SK-N-SH (cell line): Measurements from ENCODE around the gene VASH2. TPM values are rescaled to one million over a fixed set of nuclear protein-coding genes. Genes with fewer than 3 reads are reported as not detected.

Experiments
- CTCF ChIA-PET: fragments of 300-600, 350-600 bp; formaldehyde crosslinking; extraction: SDS; loops from one replicate; lab custom pipeline; 2021; lab: Yijun Ruan, JAX
- POLR2A ChIA-PET: fragments of 350-600 bp; sonication (Branson Sonifier 250); formaldehyde crosslinking; extraction: SDS; loops from one replicate; lab custom pipeline; 2020; ENCODE audit warnings: antibody characterized with exemption, inconsistent platforms; lab: Yijun Ruan, JAX
- DNase-seq: peaks from one replicate; pipeline ENCODE4 v3.0.0; 2012
- H2AFZ ChIP-seq: fragments of 200-600 bp; sonication (generic); 2 replicates; pipeline ENCODE4 v1.8.1; 2016; ENCODE audit warnings: antibody characterized with exemption, mild to moderate bottlenecking, low read depth
- H3F3A ChIP-seq: fragments of 200-600 bp; sonication (generic); replicated peaks from 2 replicates; pipeline ENCODE3; 2016; ENCODE audit warnings: antibody characterized with exemption, mild to moderate bottlenecking; ENCODE audit not compliant: insufficient read depth
- H3K27ac ChIP-seq, 2 experiments: fragments of 200-500 bp in 1 of 2; fragments of 200-600 bp in 1 of 2; sonication (Bioruptor generic) in 1 of 2; sonication (generic), shearing (Covaris generic) in 1 of 2; 2 replicates each; pipeline versions ENCODE4 v1.5.1 to v1.6.1; 2014 to 2016; ENCODE audit warnings: low read depth in 2 of 2, inconsistent platforms in 1 of 2, low read length in 1 of 2, mild to moderate bottlenecking in 1 of 2, mixed read lengths in 1 of 2
- H3K27me3 ChIP-seq: fragments of 200-600 bp; sonication (generic), shearing (Covaris generic); 2 replicates; pipeline ENCODE4 v1.6.1; 2016; ENCODE audit warnings: mixed run types; ENCODE audit not compliant: insufficient read depth
- H3K36me3 ChIP-seq, 2 experiments: fragments of 200-500 bp in 1 of 2; fragments of 200-600 bp in 1 of 2; sonication (Bioruptor generic) in 1 of 2; sonication (generic) in 1 of 2; replicated peaks in 1 of 2; 2 replicates each; pipeline versions ENCODE3 to v1.5.1; 2014 to 2016; ENCODE audit warnings: low read length in 1 of 2, mild to moderate bottlenecking in 1 of 2; ENCODE audit not compliant: insufficient read depth in 2 of 2, control insufficient read depth in 1 of 2
- H3K4me1 ChIP-seq, 2 experiments: fragments of 200-500 bp in 1 of 2; fragments of 200-600 bp in 1 of 2; sonication (Bioruptor generic) in 1 of 2; sonication (generic), shearing (Covaris generic) in 1 of 2; 2 replicates each; pipeline versions ENCODE4 v1.5.1 to v1.6.1; 2014 to 2016; ENCODE audit warnings: low read depth in 1 of 2, low read length in 1 of 2, mixed run types in 1 of 2; ENCODE audit not compliant: insufficient read depth in 2 of 2, control insufficient read depth in 1 of 2
- H3K4me2 ChIP-seq: fragments of 200-600 bp; sonication (generic), shearing (Covaris generic); 2 replicates; pipeline ENCODE4 v1.6.1; 2017; ENCODE audit warnings: mixed run types
- H3K4me3 ChIP-seq, 2 experiments: fragments of 200-500 bp in 1 of 2; fragments of 200-600 bp in 1 of 2; sonication (Bioruptor generic) in 1 of 2; sonication (generic), shearing (Covaris generic) in 1 of 2; 2 replicates each; pipeline versions ENCODE4 v1.5.1 to v1.8.1; 2014 to 2016; ENCODE audit warnings: low read depth in 2 of 2, inconsistent platforms in 1 of 2, low read length in 1 of 2, mild to moderate bottlenecking in 1 of 2, mixed read lengths in 1 of 2, moderate library complexity in 1 of 2
- H3K79me2 ChIP-seq: fragments of 200-600 bp; sonication (generic); 2 replicates; pipeline ENCODE4 v1.8.1; 2017; ENCODE audit warnings: mild to moderate bottlenecking; ENCODE audit not compliant: insufficient read depth
- H3K9ac ChIP-seq: fragments of 200-600 bp; sonication (generic); 2 replicates; pipeline ENCODE4 v1.6.1; 2017; ENCODE audit warnings: mixed run types
- H3K9me2 ChIP-seq: fragments of 200-600 bp; sonication (generic); 2 replicates; pipeline ENCODE4 v1.6.1; 2017; ENCODE audit warnings: mixed run types
- H3K9me3 ChIP-seq: fragments of 200-600 bp; sonication (generic); 2 replicates; pipeline ENCODE4 v1.6.1; 2017; ENCODE audit warnings: mixed run types, mild to moderate bottlenecking, moderate library complexity
- H4K20me1 ChIP-seq: fragments of 200-600 bp; sonication (generic); 2 replicates; pipeline ENCODE4 v1.6.1; 2017; ENCODE audit warnings: mild to moderate bottlenecking, mixed run types; ENCODE audit not compliant: insufficient read depth
- ELF1 ChIP-seq: IDR thresholded peaks from 2 replicates; pipeline ENCODE4 v1.4.0; 2012
- EP300 ChIP-seq, 2 experiments: IDR thresholded peaks; 2 replicates each; pipeline versions ENCODE4 v1.4.0 to v1.6.1; 2012; ENCODE audit warnings: borderline replicate concordance in 1 of 2, low read depth in 1 of 2, low read length in 1 of 2
- FOXM1 ChIP-seq: IDR thresholded peaks from 2 replicates; pipeline ENCODE4 v1.4.0; 2012; ENCODE audit warnings: low read depth, mild to moderate bottlenecking
- GATA2 ChIP-seq: sonication (generic); formaldehyde crosslinking; IDR thresholded peaks from 2 replicates; pipeline ENCODE4 v1.5.0; 2020; ENCODE audit warnings: mild to moderate bottlenecking, missing genetic modification reagents
- IRF3 ChIP-seq: fragments of 150-350 bp; IDR thresholded peaks from 2 replicates; pipeline ENCODE4 v1.6.1; 2016; ENCODE audit warnings: mild to moderate bottlenecking, low read depth, low read length
- RAD21 ChIP-seq: IDR thresholded peaks from 2 replicates; pipeline ENCODE4 v1.6.1; 2012; ENCODE audit warnings: mild to moderate bottlenecking, low read length
- RCOR1 ChIP-seq: fragments of 150-350 bp; IDR thresholded peaks from 2 replicates; pipeline ENCODE4 v1.6.1; 2017; ENCODE audit warnings: antibody characterized with exemption, low read length
- REST ChIP-seq: IDR thresholded peaks from 2 replicates; pipeline ENCODE4 v1.6.1; 2012; ENCODE audit warnings: mild to moderate bottlenecking, low read depth, low read length, moderate library complexity
- RFX5 ChIP-seq: IDR thresholded peaks from 2 replicates; pipeline ENCODE4 v1.6.1; 2012; ENCODE audit warnings: mild to moderate bottlenecking, improper control_type of control experiment, low read length
- SMC3 ChIP-seq: IDR thresholded peaks from 2 replicates; pipeline ENCODE4 v1.6.1; 2012; ENCODE audit warnings: low read depth, low read length, improper control_type of control experiment
- USF2 ChIP-seq: fragments of 150-350 bp; IDR thresholded peaks from 2 replicates; pipeline ENCODE4 v1.6.1; 2017; ENCODE audit warnings: antibody characterized with exemption, low read length, low read depth, borderline replicate concordance
- WGBS: methylation state at CpG from one replicate; pipeline ENCODE4 v1.1.6; 2017; ENCODE audit warnings: low lambda C conversion rate; 5-methylcytosine and 5-hydroxymethylcytosine counted together
- polyA plus RNA-seq, 3 experiments: library from polyadenylated mRNA; depleted of rRNA; stranded (reverse); fragments of >200 nt; gene quantifications; 2 replicates each; pipeline ENCODE4 v1.2.3, GENCODE V29; 2012

VASH2 gene
- polyA plus RNA-seq, 1 of the 3 experiments (the other 2 are of a cell fraction) = 0.41 TPM

- Histone ChIP-seq H3K27ac (no peak overlapping the region), H3K9ac (no peak overlapping the region), H3K79me2 (no peaks in the 10 kb centered on the region), H3K4me3 (no peak overlapping the region), H3K9me3 (no peaks in the 10 kb centered on the region), H3K4me1 (peaks cover 0 to 16% of the 10 kb centered on the region in 2 experiments; a peak in 1 of 4 replicates), H2AFZ (no peak overlapping the region), H3F3A (no peaks in the 10 kb centered on the region)
- CTCF ChIA-PET = interaction anchor here (1.9 kb wide), 1 partner anchor 16 kb away, joined by 6 read pairs; no protein-coding TSS in a partner anchor
- DNase-seq = no peak
- POLR2A ChIA-PET = no interaction called here
- no peak for TF ChIP-seq IRF3
- TF ChIP-seq FOXM1 = no peak
- TF ChIP-seq RFX5 = no peak
- TF ChIP-seq, all 33 proteins: peak for 0
- Histone ChIP-seq H3K9me2 (no peaks in the 10 kb centered on the region), H3K27me3 (no peaks in the 10 kb centered on the region), H3K4me2 (no peak overlapping the region), H4K20me1 (no peaks in the 10 kb centered on the region), H3K36me3 (no peaks in the 10 kb centered on the region)
- 91% methylated on average over 4 of the region's 4 CpGs for WGBS
Measured at GRCh38 chr1:212951947-212952640, 1.8 kb downstream of the VASH2 start.

- WGBS = 87% methylated on average over 5 of the region's 8 CpGs
- Histone ChIP-seq H3K4me1 (peaks cover 0 to 16% of the 10 kb centered on the region in 2 experiments; a peak in 1 of 4 replicates), H3K36me3 (no peaks in the 10 kb centered on the region), H3K9me3 (no peaks in the 10 kb centered on the region), H3K79me2 (no peaks in the 10 kb centered on the region), H3K9ac (no peak overlapping the region), H4K20me1 (no peaks in the 10 kb centered on the region), H3K27ac (no peak overlapping the region), H3K27me3 (no peaks in the 10 kb centered on the region), H3F3A (no peaks in the 10 kb centered on the region), H3K4me2 (no peak overlapping the region), H3K9me2 (no peaks in the 10 kb centered on the region), H2AFZ (no peak overlapping the region), H3K4me3 (no peak overlapping the region)
- no peak; the same call in 1 of the 2 replicates for TF ChIP-seq RCOR1
- TF ChIP-seq GATA2 (CRISPR knock-in tag) = no peak
- no peak for TF ChIP-seq REST
- no peak for TF ChIP-seq FOXM1
- no peak for TF ChIP-seq EP300 (IDR thresholded peaks at IDR 0.05; ENCODE audit: borderline replicate concordance in 1 of 2, low read depth in 1 of 2, low read length in 1 of 2)
- TF ChIP-seq SMC3 = no peak
- TF ChIP-seq USF2 = no peak
- no peak for TF ChIP-seq ELF1
- no peak for TF ChIP-seq RAD21
- POLR2A ChIA-PET = no interaction called here
- CTCF ChIA-PET = no interaction called here
- DNase-seq = peak; percentile 31
Measured at GRCh38 chr1:212952641-212952976, 2.3 kb downstream of the VASH2 start.
